HepG2 (cell line): Measurements from ENCODE around the gene PISD. TPM values are rescaled to one million over a fixed set of nuclear protein-coding genes. Genes with fewer than 3 reads are reported as not detected.

Source experiments
- ATAC-seq: fragments of 200-7000 bp; cut with Tn5 transposase; 3 replicates; pipeline ENCODE4 v1.9.1; 2020; ENCODE audit warnings: mild to moderate bottlenecking, moderate library complexity
- BruUV-seq: library from RNA; stranded (reverse); fragments of 400-500 nt; replicated peaks from 2 replicates; lab custom pipeline; 2021; lab: Mats Ljungman, UMichigan
- CTCF ChIA-PET: fragments of 300-600 bp; formaldehyde crosslinking; extraction: SDS; loops from one replicate; lab custom pipeline; 2021; ENCODE audit warnings: low total read pairs, inconsistent platforms, low intra/inter-chr PET ratio; lab: Yijun Ruan, JAX
- POLR2A ChIA-PET: fragments of 350-600 bp; sonication (Branson Sonifier 250); formaldehyde crosslinking; loops from one replicate; lab custom pipeline; 2020; ENCODE audit warnings: antibody characterized with exemption, inconsistent platforms; lab: Yijun Ruan, JAX
- DNase-seq: peaks from one replicate; pipeline ENCODE4 v3.0.0-alpha.2; 2015; ENCODE audit warnings: low spot score
- FAIRE-seq: peaks from 3 replicates; lab custom pipeline; 2011; peaks lifted over from hg19 to GRCh38; lab: Jason Lieb, UNC
- H2AFZ ChIP-seq: one replicate; pipeline ENCODE4 v1.6.1; 2011; ENCODE audit warnings: low read length, inconsistent platforms
- H3K27ac ChIP-seq: fragments of 300-600 bp; 3 replicates; pipeline ENCODE4 v1.8.0; 2011; ENCODE audit warnings: mixed run types, mild to moderate bottlenecking, mixed read lengths, low read length, inconsistent platforms; ENCODE audit not compliant: insufficient read depth; ENCODE audit errors: extremely low read length
- H3K27me3 ChIP-seq, 2 experiments: fragments of 200-600 bp in 1 of 2; 2 replicates in 1 of 2; 3 replicates in 1 of 2; pipeline versions ENCODE4 v1.6.0 to v1.8.0; 2011; ENCODE audit warnings: low read length in 2 of 2, mild to moderate bottlenecking in 2 of 2, moderate library complexity in 2 of 2, inconsistent platforms in 1 of 2; ENCODE audit not compliant: insufficient read depth in 2 of 2, control insufficient read depth in 1 of 2
- H3K36me3 ChIP-seq, 2 experiments: fragments of 200-600 bp in 1 of 2; replicated peaks in 1 of 2; 2 replicates in 1 of 2; 3 replicates in 1 of 2; pipeline versions ENCODE4 v1.5.1 to v1.8.0; 2011; ENCODE audit warnings: low read length in 2 of 2, inconsistent platforms in 1 of 2; ENCODE audit not compliant: insufficient read depth in 2 of 2, control insufficient read depth in 1 of 2
- H3K4me1 ChIP-seq: 2 replicates; pipeline ENCODE4 v1.5.1; 2012; ENCODE audit warnings: low read length, inconsistent platforms; ENCODE audit not compliant: insufficient read depth
- H3K4me2 ChIP-seq: 2 replicates; pipeline ENCODE4 v1.6.0; 2011; ENCODE audit warnings: low read depth, low read length, inconsistent platforms
- H3K4me3 ChIP-seq, 3 experiments: fragments of 200-600 bp in 1 of 3; sonication (generic), shearing (Covaris generic) in 1 of 3; replicated peaks in 1 of 3; 2 replicates each; pipeline ENCODE4 v1.5.1; 2011 to 2016; ENCODE audit warnings: low read length in 3 of 3, inconsistent platforms in 2 of 3, low read depth in 2 of 3, mild to moderate bottlenecking in 2 of 3, control low read depth in 1 of 3, mixed read lengths in 1 of 3; ENCODE audit not compliant: insufficient read depth in 1 of 3
- H3K79me2 ChIP-seq: one replicate; pipeline ENCODE4 v1.6.1; 2011; ENCODE audit warnings: low read length, inconsistent platforms; ENCODE audit not compliant: insufficient read depth
- H3K9ac ChIP-seq: 2 replicates; pipeline ENCODE4 v1.6.0; 2011; ENCODE audit warnings: mild to moderate bottlenecking, low read depth, low read length, inconsistent platforms; ENCODE audit not compliant: insufficient read depth
- H3K9me3 ChIP-seq: 2 replicates; pipeline ENCODE4 v1.5.1; 2012; ENCODE audit warnings: mild to moderate bottlenecking, low read length
- H4K20me1 ChIP-seq: 2 replicates; pipeline ENCODE4 v1.6.0; 2011; ENCODE audit warnings: inconsistent platforms, mild to moderate bottlenecking, low read length, moderate library complexity; ENCODE audit not compliant: insufficient read depth
- HNF1B ChIP-seq: sonication (generic); formaldehyde crosslinking; IDR thresholded peaks from 2 replicates; pipeline ENCODE4 v1.5.1; 2020; ENCODE audit warnings: mild to moderate bottlenecking, moderate library complexity, missing genetic modification reagents
- KDM2A ChIP-seq: sonication (generic); formaldehyde crosslinking; IDR thresholded peaks from 2 replicates; pipeline ENCODE4 v1.4.0; 2020; ENCODE audit warnings: low read depth, missing genetic modification reagents, borderline replicate concordance
- KDM5B ChIP-seq: sonication (generic); formaldehyde crosslinking; IDR thresholded peaks from 2 replicates; pipeline ENCODE4 v1.4.0; 2020; ENCODE audit warnings: missing genetic modification reagents, mild to moderate bottlenecking, borderline replicate concordance
- PAF1 ChIP-seq: IDR thresholded peaks from 2 replicates; pipeline ENCODE4 v1.6.1; 2016; ENCODE audit warnings: missing genetic modification reagents, missing compliant biosample characterization
- POLR2A ChIP-seq, 2 experiments: IDR thresholded peaks; 2 replicates each; pipeline ENCODE4 v1.6.1; 2011; ENCODE audit warnings: low read depth in 2 of 2, low read length in 2 of 2, mild to moderate bottlenecking in 1 of 2, moderate library complexity in 1 of 2; ENCODE audit not compliant: insufficient read depth in 1 of 2
- POLR2G ChIP-seq: fragments of 200-400 bp; formaldehyde crosslinking; IDR thresholded peaks from 2 replicates; pipeline ENCODE4 v1.6.1; 2018; ENCODE audit warnings: mild to moderate bottlenecking, low read depth, low read length, moderate library complexity
- SAFB2 ChIP-seq: sonication (generic); formaldehyde crosslinking; IDR thresholded peaks from 2 replicates; pipeline ENCODE4 v1.5.1; 2020; ENCODE audit warnings: missing genetic modification reagents, low read depth, mild to moderate bottlenecking, borderline replicate concordance
- SSRP1 ChIP-seq: IDR thresholded peaks from 2 replicates; pipeline ENCODE4 v1.6.1; 2016; ENCODE audit warnings: control low read depth
- ZMYM2 ChIP-seq: sonication (generic); formaldehyde crosslinking; IDR thresholded peaks from 2 replicates; pipeline ENCODE4 v1.8.0; 2022; ENCODE audit warnings: mild to moderate bottlenecking, missing genetic modification reagents
- ZNF362 ChIP-seq: sonication (generic); formaldehyde crosslinking; IDR thresholded peaks from 2 replicates; pipeline ENCODE4 v1.4.0; 2020; ENCODE audit warnings: missing genetic modification reagents, mild to moderate bottlenecking, borderline replicate concordance
- ZNF510 ChIP-seq: sonication (generic); formaldehyde crosslinking; IDR thresholded peaks from 2 replicates; pipeline ENCODE4 v1.4.0; 2020; ENCODE audit warnings: low read depth, mild to moderate bottlenecking, missing genetic modification reagents
- ZNF574 ChIP-seq: sonication (generic); formaldehyde crosslinking; IDR thresholded peaks from 2 replicates; pipeline ENCODE4 v1.4.0; 2020; ENCODE audit warnings: missing genetic modification reagents
- WGBS: methylation state at CpG from one replicate; pipeline ENCODE4 v1.1.6; 2017; ENCODE audit warnings: low lambda C conversion rate; 5-methylcytosine and 5-hydroxymethylcytosine counted together
- in situ Hi-C: cut with HindIII; loops from 2 replicates; pipeline ENCODE4 v1.10.0; 2017; ENCODE audit warnings: low pct_unique_long_range_greater_than_20kb; ENCODE audit not compliant: extremely low pct_ligation_motif_present
- intact Hi-C: fragments of 100-400 bp; cut with micrococcal nuclease; formaldehyde crosslinking; loops from one replicate; pipeline ENCODE4 v1.10.0; 2022; ENCODE audit not compliant: unreplicated experiment
- polyA plus RNA-seq, 8 experiments: library from polyadenylated mRNA; depleted of rRNA in 3 of 8; stranded (reverse) in 7 of 8; unstranded in 1 of 8; fragments of >200 nt; fragmentation: Illumina TruSeq in 4 of 8; extraction: Trizol in 4 of 8; gene quantifications; 2 replicates each; pipeline versions ENCODE4 v1.2.1 to v1.2.3, GENCODE V29; 2011 to 2016; ENCODE audit warnings: low read depth in 4 of 8, missing spikeins in 1 of 8, mixed read lengths in 1 of 8; ENCODE audit not compliant: insufficient read depth in 1 of 8
- total RNA-seq, 5 experiments: library from RNA; depleted of rRNA; stranded (reverse); fragments of >200 nt; fragmentation: Illumina TruSeq; extraction: Trizol; gene quantifications; 2 replicates each; pipeline ENCODE4 v1.2.3, GENCODE V29; 2016; ENCODE audit warnings: low read depth in 1 of 5

PISD gene
- total and polyA plus RNA-seq, 2 of the 13 experiments (the other 11 are each of a cell fraction or from before 2014, with no cell fraction given), result 30.1 to 47.7 TPM

GRCh38 chr22:31618471-31619176 lies 43.4 kb downstream of the PISD start:
- no peaks in the 10 kb centered on the region for H3K9me3 ChIP-seq
- no peak for ATAC-seq
- H3K9ac ChIP-seq, result no peak overlapping the region
- in situ Hi-C loops (no loop called here), intact Hi-C loops (no loop called here)
- peaks cover 32% of the 10 kb centered on the region for H3K4me1 ChIP-seq
- H3K4me3 ChIP-seq, result no peak overlapping the region
- no peaks in the 10 kb centered on the region for H3K79me2 ChIP-seq
- H3K4me2 ChIP-seq, result no peak overlapping the region
- H3K27me3 ChIP-seq, result no peaks in the 10 kb centered on the region
- ChIA-PET CTCF (no interaction called here), POLR2A (interaction anchor here (0.7 to 1.4 kb wide), 3 partner anchors 12 to 57 kb away, joined by 3 read pairs; no protein-coding TSS in a partner anchor)
- no peak for FAIRE-seq
- TF ChIP-seq ZMYM2 (CRISPR knock-in tag), result no peak
- no peak for TF ChIP-seq KDM5B
- TF ChIP-seq SAFB2 (CRISPR knock-in tag), result no peak
- no peak for TF ChIP-seq ZNF510 (CRISPR knock-in tag)
- TF ChIP-seq ZNF362 (CRISPR knock-in tag), result no peak
- peak; percentile 40; the same call in 1 of the 2 replicates for TF ChIP-seq SSRP1 (CRISPR knock-in tag)
- no peak for TF ChIP-seq ZNF574 (CRISPR knock-in tag)
- 0 out of 2 replicates have a peak, but pooled peaks have one; percentile 54 for TF ChIP-seq PAF1 (CRISPR knock-in tag)
- peak; percentile 10 to 18; a peak in 1 of 4 replicates for TF ChIP-seq POLR2A (IDR thresholded peaks at IDR 0.05; ENCODE audit: insufficient read depth in 1 of 2, low read depth in 2 of 2, low read length in 2 of 2)
- TF ChIP-seq HNF1B, result no peak
- TF ChIP-seq KDM2A (CRISPR knock-in tag), result 0 out of 2 replicates have a peak, but pooled peaks have one; percentile 8
- TF ChIP-seq POLR2G, result 0 out of 2 replicates have a peak, but pooled peaks have one; percentile 15
- DNase-seq, result no peak
- peaks cover 10% of the 10 kb centered on the region; the same call in 1 of the 2 replicates for H4K20me1 ChIP-seq
- no TSS peak for BruUV-seq
- H3K36me3 ChIP-seq, result peaks cover 28 to 49% of the 10 kb centered on the region in 2 experiments; a peak in 4 of 5 replicates
- H2AFZ ChIP-seq, result no peak overlapping the region
- no peak overlapping the region for H3K27ac ChIP-seq
- 95% methylated on average over 5 of the region's 5 CpGs for WGBS
